ENCODE results near the gene MYO15B. TPM values are rescaled to one million over a fixed set of nuclear protein-coding genes. Genes with fewer than 3 reads are reported as not detected.
"Not testable (repeated sequence)": the region's sequence is repeated elsewhere in the genome, so short reads cannot be mapped to it uniquely, and the experiment has no call there.

MYO15B gene
- total and polyA plus RNA-seq, 2 experiments from 2014 or later: 1.3 to 7.2 TPM

- TF ChIP-seq EZH2phosphoT487 (IDR thresholded peaks at IDR 0.05; ENCODE audit: insufficient read depth, low read depth) (no peak), EZH2 (IDR thresholded peaks at IDR 0.05; ENCODE audit: insufficient read depth, poor library complexity, severe bottlenecking) (no peak)
Measured at GRCh38 chr17:75576661-75577060, 10.9 kb upstream of the MYO15B start.

GRCh38 chr17:75581121-75581725 lies 6.4 kb upstream of the MYO15B start:
- H3K79me2 ChIP-seq (ENCODE audit: insufficient read depth); H3K9me2 ChIP-seq (ENCODE audit: insufficient read depth); H3K4me1 ChIP-seq (ENCODE audit: insufficient read depth); H3K9me3 ChIP-seq (ENCODE audit: low read depth); H3K27ac ChIP-seq; H3K9ac ChIP-seq; H2AFZ ChIP-seq; H4K20me1 ChIP-seq (ENCODE audit: insufficient read depth); H3K4me2 ChIP-seq (ENCODE audit: unreplicated experiment); H3K36me3 ChIP-seq (ENCODE audit: low read depth); H3K4me3 ChIP-seq; in situ Hi-C loops (cut with MboI); DNase-seq; H3K27me3 ChIP-seq (replicated peaks; ENCODE audit: insufficient read depth); H3F3A ChIP-seq (ENCODE audit: insufficient read depth): not testable (repeated sequence)
- 76 to 78% methylated on average over 23 of the region's 23 CpGs for WGBS, 2 experiments (ENCODE audit: low coverage in 1 of 2, low lambda C conversion rate in 2 of 2, missing lambda C conversion rate in 2 of 2)

More at GRCh38 chr17:75576661-75577060, 10.9 kb upstream of the MYO15B start:
- Histone ChIP-seq H3K4me2 (ENCODE audit: unreplicated experiment) (no peak overlapping the region), H2AFZ (no peak overlapping the region), H3K4me1 (ENCODE audit: insufficient read depth) (no peaks in the 10 kb centered on the region), H3K36me3 (ENCODE audit: low read depth) (no peaks in the 10 kb centered on the region), H3K9me2 (ENCODE audit: insufficient read depth) (no peaks in the 10 kb centered on the region), H3K79me2 (ENCODE audit: insufficient read depth) (no peaks in the 10 kb centered on the region), H3K9ac (no peak overlapping the region), H3K9me3 (ENCODE audit: low read depth) (no peaks in the 10 kb centered on the region), H4K20me1 (ENCODE audit: insufficient read depth) (no peaks in the 10 kb centered on the region), H3K4me3 (no peak overlapping the region), H3F3A (ENCODE audit: insufficient read depth) (no peaks in the 10 kb centered on the region), H3K27ac (no peak overlapping the region), H3K27me3 (replicated peaks; ENCODE audit: insufficient read depth) (no peaks in the 10 kb centered on the region)
- DNase-seq: no peak
- in situ Hi-C loops (cut with MboI): no loop called here
- 77 to 78% methylated on average over 15 of the region's 15 CpGs for WGBS, 2 experiments (ENCODE audit: low coverage in 1 of 2, low lambda C conversion rate in 2 of 2, missing lambda C conversion rate in 2 of 2)

DNA sequence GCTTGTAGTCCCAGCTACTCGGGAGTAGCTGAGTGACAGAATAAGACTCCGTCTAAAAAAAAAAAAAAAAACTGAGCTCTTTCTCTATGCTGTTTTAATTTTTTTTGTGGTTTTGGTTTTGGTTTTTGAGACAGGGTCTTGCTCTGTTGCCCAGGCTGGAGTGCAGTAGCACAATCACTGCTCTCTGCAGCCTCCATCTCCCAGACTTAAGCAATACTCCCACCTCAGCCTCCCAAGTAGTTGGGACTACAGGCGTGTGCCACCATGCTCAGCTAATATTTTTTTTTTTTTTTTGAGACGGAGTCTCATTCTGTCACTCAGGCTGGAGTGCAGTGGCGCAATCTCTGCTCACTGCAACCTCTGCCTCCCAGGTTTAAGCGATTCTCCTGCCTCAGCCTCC lies 4.4 kb upstream of the MYO15B start:
- H3K4me2 ChIP-seq (ENCODE audit: unreplicated experiment); H3K79me2 ChIP-seq (ENCODE audit: insufficient read depth); H3K4me3 ChIP-seq; H4K20me1 ChIP-seq (ENCODE audit: insufficient read depth); H3K9me2 ChIP-seq (ENCODE audit: insufficient read depth); H3K9me3 ChIP-seq (ENCODE audit: low read depth); H3K27ac ChIP-seq; H3F3A ChIP-seq (ENCODE audit: insufficient read depth); H2AFZ ChIP-seq; DNase-seq; H3K4me1 ChIP-seq (ENCODE audit: insufficient read depth); H3K36me3 ChIP-seq (ENCODE audit: low read depth); H3K9ac ChIP-seq; in situ Hi-C loops (cut with MboI): not testable (repeated sequence)
- peaks cover 20% of the 10 kb centered on the region; the same call in 1 of the 2 replicates for H3K27me3 ChIP-seq (replicated peaks; ENCODE audit: insufficient read depth)
- WGBS, 2 experiments (ENCODE audit: low coverage in 1 of 2, low lambda C conversion rate in 2 of 2, missing lambda C conversion rate in 2 of 2): 83 to 84% methylated on average over 6 of the region's 6 CpGs

DNA sequence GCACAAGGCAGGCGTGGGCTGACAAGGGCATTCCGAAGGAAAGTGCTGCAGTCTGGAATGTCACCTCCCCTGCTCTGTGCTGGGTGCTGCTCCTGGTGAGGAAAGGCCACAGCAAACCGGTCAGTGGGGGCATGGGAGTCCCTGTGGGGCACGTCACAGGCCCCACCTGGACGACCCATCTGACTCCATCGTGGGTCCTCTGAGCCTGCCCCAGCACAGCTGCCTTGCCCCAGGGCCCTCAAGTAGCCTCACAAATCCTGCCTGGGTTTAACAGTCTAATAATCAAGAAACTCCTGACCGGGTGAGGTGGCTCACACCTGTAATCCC lies 2.8 kb upstream of the MYO15B start:
- Histone ChIP-seq H3F3A (ENCODE audit: insufficient read depth) (no peaks in the 10 kb centered on the region), H3K27ac (no peak overlapping the region), H3K9me2 (ENCODE audit: insufficient read depth) (no peaks in the 10 kb centered on the region), H3K4me2 (ENCODE audit: unreplicated experiment) (no peak overlapping the region), H3K4me1 (ENCODE audit: insufficient read depth) (no peaks in the 10 kb centered on the region), H3K9me3 (ENCODE audit: low read depth) (no peaks in the 10 kb centered on the region), H4K20me1 (ENCODE audit: insufficient read depth) (no peaks in the 10 kb centered on the region), H3K4me3 (no peak overlapping the region), H3K27me3 (replicated peaks; ENCODE audit: insufficient read depth) (peaks cover 20% of the 10 kb centered on the region; the same call in 1 of the 2 replicates), H3K79me2 (ENCODE audit: insufficient read depth) (no peaks in the 10 kb centered on the region), H3K36me3 (ENCODE audit: low read depth) (no peaks in the 10 kb centered on the region), H2AFZ (no peak overlapping the region), H3K9ac (no peak overlapping the region)
- 75 to 80% methylated on average over 7 of the region's 7 CpGs for whole genome bisulfite sequencing, 2 experiments (ENCODE audit: low coverage in 1 of 2, low lambda C conversion rate in 2 of 2, missing lambda C conversion rate in 2 of 2)
- TF ChIP-seq EZH2 (IDR thresholded peaks at IDR 0.05; ENCODE audit: insufficient read depth, poor library complexity, severe bottlenecking): no peak
- TF ChIP-seq EZH2phosphoT487 (IDR thresholded peaks at IDR 0.05; ENCODE audit: insufficient read depth, low read depth): no peak
- no peak for DNase-seq
- in situ Hi-C loops (cut with MboI): no loop called here

GRCh38 chr17:75588596-75589011 lies 1.0 kb downstream of the MYO15B start:
- in situ Hi-C loops (cut with MboI): no loop called here
- no peaks in the 10 kb centered on the region for H4K20me1 ChIP-seq (ENCODE audit: insufficient read depth)
- peak overlapping the region; percentile 11 for H3K4me2 ChIP-seq (ENCODE audit: unreplicated experiment)
- H3K27ac ChIP-seq: no peak overlapping the region
- 4 to 8% methylated on average over 20 to 41 of the region's 49 CpGs for WGBS, 2 experiments (ENCODE audit: low coverage in 1 of 2, low lambda C conversion rate in 2 of 2, missing lambda C conversion rate in 2 of 2)
- H3K36me3 ChIP-seq (ENCODE audit: low read depth): no peaks in the 10 kb centered on the region
- no peaks in the 10 kb centered on the region for H3K79me2 ChIP-seq (ENCODE audit: insufficient read depth)
- peak overlapping the region; percentile 69 for H2AFZ ChIP-seq
- peaks cover 20% of the 10 kb centered on the region; the same call in 1 of the 2 replicates for H3K27me3 ChIP-seq (replicated peaks; ENCODE audit: insufficient read depth)
- H3K9me2 ChIP-seq (ENCODE audit: insufficient read depth): no peaks in the 10 kb centered on the region
- no peak for TF ChIP-seq EZH2 (IDR thresholded peaks at IDR 0.05; ENCODE audit: insufficient read depth, poor library complexity, severe bottlenecking)
- TF ChIP-seq EZH2phosphoT487 (IDR thresholded peaks at IDR 0.05; ENCODE audit: insufficient read depth, low read depth): no peak
- DNase-seq: no peak
- no peaks in the 10 kb centered on the region for H3F3A ChIP-seq (ENCODE audit: insufficient read depth)
- H3K4me1 ChIP-seq (ENCODE audit: insufficient read depth): no peaks in the 10 kb centered on the region
- peak overlapping the region; percentile 59 for H3K4me3 ChIP-seq
- no peaks in the 10 kb centered on the region for H3K9me3 ChIP-seq (ENCODE audit: low read depth)
- H3K9ac ChIP-seq: 0 out of 2 replicates have a peak overlapping the region, but pooled peaks have one; percentile 12
